Fibroblast of skin of right quadriceps (primary cell): Measurements from ENCODE around the gene YTHDC2.

Experiments
- DNase-seq: peaks from one replicate; pipeline ENCODE4 v3.0.0-alpha.2; 2013

The YTHDC2 gene

DNA sequence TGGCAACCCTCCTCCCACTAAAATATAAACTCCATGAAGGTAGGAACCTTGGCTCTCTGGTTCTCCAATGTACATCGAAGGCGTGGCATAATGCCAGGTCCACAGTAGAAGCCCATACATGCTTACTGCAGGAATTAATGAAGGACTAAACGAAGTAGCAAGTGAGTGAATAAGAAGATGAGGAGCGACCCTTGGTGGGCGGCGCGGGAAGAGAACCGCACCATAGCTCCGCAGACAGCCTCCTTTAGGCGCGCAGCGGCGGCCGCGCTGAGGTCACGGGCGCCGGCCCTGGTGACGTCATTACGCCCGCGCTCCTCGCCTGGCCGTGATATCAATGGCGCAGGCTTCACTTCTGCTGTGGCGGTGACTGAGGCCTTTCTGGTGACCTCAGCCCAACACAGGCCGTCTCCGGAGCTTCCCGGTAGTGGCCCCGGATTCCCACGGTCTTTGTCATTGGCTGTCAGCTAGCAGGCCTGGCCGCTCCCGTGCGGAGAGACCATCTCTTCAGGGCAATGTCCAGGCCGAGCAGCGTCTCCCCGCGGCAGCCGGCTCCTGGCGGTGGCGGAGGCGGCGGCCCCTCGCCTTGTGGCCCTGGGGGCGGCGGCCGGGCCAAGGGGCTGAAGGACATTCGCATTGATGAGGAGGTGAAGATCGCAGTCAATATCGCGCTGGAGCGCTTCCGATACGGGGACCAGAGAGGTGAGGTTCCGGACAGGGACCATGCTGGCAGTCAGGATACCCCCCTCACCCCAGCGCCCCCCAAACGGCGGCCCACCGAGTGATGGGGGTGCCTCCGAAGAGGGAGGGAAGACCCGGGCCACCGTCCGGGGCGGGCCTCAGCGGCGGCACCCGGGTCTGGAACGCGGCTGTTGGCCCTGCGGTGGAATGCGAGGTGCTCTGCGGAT is at the start of gene YTHDC2:
Gene YTHDC2 (plus strand): TSS at position 311 of the 905 bp plus-strand sequence. CDS start 202 bp downstream, at position 513.
- DNase-seq = peak; percentile 86

DNA sequence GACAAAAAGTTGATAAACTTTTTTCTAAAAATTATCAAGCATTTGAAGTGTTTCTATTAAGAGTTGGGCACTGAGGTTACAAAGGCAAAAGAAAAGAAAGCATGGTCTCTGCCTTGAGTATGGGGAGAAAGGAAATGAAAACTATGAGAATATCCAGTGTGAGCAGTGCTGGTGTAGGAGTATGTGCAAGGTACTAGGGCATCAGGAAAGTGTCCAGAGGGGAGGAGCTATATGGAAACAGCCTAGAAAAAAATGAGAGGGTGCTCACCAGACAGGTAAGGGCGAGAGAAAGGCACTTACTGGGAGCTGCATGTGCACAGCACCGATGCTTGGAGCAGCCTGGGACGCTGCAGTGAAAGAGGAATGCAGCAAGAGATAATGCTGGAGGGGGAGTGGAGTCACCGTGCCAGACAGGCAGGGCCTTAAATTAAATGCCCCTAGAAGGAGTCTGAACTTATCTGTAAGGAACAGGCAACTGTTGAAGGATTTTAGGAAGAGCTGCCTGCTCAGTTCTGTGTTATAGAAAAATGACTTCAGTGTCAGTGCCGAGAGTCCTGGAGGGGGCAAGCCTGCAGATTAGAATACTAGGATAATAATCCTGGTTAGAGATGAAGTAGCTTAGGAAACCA is 39.3 kb upstream of the YTHDC2 start:
- DNase-seq = no peak

DNA sequence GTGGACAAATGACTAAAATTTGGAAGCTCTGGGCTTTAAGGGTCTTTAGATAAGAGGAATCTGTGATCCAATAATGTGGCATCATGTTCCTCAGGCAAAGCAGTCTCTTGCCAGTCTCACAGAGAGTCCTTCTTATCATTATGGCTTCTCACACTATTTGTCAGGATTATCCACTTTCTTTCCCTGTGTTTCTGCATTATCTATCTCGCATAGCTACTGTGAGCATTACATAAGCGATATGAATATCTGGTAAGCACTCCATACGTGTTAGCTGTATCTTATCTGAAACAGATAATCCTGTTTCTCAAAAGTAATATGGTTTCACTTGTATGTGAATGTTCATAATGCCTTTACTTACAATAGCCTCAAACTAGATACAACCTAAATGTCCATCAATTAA is 34.8 kb upstream of the YTHDC2 start:
- DNase-seq = no peak

DNA sequence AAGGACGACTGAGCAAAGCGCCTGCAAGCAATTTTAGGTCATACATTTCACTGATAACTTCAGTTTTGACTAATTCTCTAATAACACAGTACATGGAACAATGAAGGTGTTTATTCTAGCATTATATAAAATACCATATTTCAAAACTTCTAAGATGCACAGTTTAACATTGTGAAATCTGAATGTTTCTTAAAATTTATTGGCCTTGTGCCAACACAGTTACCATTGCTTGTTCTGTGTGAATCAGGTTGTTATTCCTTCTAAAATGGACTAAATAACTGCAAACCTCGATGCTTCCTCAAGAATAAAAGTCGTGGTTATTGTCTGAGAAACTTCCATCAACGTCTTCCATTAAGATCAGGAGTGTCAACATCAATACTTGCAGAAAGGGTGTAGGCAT is 33.3 kb upstream of the YTHDC2 start:
- no peak for DNase-seq

DNA sequence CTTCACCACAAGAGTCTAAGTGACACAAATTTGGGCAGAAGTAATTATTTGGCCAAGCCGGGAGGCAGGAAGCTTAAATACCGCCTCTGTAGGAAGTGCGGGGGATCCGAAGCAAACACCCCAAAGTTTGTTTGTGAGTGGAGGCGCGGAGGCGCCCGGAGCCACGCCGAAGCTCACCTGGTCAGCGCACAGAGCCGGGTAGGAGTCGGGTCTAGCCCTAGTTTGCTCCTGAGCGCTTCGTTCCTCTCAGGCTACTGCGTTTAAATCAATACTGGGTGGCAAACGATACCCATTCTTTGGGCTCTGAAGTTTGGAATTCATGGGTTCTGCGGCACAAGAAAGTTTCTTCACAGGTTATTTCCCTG is 26.1 kb upstream of the YTHDC2 start:
- peak; percentile 10 for DNase-seq

DNA sequence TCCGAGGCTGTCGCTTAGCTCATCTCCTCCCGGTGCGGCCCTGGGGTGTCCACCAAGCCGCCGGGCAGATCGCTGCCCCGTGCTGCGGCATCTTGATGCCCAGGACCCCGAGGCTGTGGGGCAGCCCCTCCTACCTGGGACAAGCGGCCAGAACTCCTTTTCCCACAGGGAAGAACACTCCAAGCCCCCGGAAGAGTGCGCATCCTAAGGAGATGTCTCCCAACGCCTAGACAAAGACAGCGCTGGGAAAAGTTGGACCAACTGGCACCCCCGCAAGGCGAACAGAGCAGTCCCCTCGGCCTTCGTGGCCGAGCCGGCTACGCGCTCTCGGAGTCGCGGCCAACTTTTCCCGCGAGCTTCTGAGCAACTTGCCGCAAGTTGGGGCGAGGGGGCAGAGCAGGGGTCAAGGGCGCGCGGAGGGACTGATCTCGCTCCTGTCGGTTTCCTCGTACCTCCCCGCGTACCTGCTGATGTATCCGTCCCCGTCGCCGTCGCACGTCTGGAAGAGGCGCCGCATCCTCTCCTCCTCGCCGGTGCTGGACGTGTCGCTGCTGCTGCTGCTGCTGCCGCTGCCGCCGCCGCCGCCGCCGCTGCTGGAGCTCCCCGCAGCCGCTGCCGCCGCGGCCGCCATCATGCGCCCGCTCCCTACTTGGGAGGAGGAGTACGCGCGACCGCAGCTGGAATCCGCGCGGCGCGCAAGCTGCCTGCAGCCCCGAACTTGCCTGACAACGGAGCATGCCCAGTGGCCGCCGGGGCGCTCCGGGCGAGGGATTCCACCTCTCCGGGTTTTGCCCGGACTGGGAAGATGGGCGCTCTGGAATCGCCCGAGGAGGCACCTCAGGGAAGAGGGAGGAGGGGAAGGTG is 25.5 kb upstream of the YTHDC2 start, which contains the start of gene MCC:
Gene MCC (minus strand): TSS at position 673 of the 864 bp plus-strand sequence.
- DNase-seq = peak; percentile 90

DNA sequence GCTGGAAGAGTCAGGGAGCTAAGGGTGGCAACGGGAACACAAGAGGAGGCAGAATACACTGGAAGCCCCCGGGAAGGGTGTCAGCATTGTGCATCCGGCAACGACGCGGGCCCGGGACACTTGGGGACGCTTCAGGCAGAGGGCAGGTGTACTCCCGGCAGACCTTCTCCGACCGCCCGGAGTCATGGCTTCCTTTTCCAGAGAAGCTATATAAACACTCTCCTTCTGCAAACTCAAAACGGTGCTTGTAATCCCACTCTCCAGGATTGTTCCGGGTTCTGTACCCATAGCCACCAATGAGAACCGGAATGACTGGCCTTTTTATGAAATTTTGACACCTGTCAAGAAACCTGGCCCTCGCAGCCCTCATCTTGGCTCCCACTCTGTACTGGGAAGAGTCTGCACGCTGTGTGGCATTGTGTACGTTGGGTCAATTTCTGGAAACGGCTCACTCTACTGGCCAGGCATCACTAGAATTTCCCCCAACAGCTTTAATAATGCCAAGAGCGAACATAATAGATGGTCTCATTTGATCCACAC is 24.8 kb upstream of the YTHDC2 start:
- no peak for DNase-seq

DNA sequence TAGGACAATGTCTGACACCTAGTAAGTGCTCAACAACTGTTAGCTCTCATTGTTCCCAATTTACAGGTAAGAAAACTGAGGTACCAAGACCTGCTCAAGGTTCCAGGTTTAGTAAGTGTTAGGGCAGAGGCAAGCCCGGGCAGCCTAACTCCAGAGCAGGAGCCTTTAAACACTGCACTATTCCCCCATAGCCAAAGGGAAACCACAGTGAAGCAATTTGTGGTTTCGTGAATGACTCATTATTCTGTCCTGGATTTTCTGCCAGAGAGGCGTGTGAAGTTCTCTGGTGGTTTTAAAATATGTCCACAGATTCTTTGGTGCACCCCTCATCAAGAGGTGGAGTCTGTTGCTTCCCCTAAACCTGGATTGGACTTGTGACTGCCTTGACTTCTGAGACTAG is 24.2 kb upstream of the YTHDC2 start:
- DNase-seq = peak; percentile 99

DNA sequence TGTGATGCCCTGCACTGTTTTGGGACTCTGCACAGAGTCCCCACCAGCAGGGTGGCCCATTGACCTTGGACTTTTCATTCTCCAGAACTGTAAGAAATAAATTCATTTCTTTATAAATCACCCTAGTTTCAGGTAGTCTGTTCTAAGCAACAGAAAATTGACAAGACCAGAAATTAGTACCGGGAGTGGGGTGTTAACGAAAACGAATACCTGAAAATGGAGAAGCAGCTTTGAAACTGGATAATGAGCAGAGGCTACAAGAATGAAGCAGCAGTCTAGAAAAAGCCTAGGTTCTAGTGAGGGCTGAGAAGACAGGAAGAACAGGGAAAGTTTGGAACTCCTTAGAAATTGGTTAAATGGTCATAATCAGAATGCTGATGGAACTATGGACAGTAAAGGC is 23.2 kb upstream of the YTHDC2 start:
- no peak for DNase-seq

DNA sequence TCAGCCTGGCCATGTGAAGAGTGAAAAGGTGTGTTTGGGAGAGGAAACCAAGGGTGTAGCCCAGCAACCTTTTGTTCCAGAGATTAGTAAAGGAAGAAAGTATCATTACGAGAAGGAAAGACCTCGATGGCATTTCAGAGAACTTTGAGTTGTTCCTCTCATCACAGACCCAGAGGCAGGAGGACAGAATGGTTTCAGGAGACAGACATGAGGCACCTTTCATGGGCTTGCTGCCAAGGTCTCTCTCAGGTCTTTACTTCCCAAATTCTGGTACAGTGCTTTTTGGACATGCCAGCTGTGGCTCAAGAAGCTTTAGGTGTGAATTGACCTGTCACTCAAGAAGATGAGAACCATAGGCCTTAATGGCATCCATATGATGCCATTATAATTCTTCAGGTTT is 22.5 kb upstream of the YTHDC2 start:
- DNase-seq = no peak

DNA sequence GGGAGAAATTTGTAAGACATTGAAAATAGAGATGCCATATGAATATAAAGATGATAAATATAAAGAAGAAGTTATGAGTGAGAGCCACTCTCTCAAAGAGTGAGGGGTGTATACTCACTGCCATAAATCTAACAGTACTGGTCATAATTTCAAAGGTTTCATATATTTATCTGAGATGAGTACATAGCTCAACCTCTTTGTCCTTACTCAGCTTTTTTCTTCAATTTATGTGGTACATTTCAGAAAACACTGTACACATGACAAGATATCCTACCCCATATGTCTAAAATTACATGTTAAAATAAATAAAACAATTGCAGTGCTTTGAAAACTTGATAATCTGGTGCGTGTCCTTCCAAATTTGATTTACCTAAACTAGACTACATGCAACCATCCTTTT is 20.0 kb upstream of the YTHDC2 start:
- no peak for DNase-seq

DNA sequence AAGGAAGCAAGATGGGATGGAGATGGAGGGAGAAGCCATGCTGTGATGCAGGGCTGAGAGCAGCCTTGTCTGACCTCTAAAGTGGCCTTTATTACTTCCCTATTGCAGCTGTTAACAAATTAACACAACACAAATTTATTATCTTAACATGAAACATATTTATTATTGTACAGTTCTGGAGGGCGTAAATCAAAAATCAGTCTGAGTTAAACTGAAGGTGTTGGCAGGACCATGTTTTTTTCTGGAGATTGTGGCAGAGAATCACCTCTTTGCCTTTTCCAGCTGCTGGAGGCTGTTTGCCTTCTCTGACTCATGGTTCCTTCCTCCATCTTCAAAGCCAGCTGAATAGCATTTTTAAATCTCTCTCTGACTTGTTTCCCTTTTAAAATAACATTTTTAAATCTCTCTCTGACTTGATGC is 18.1 kb upstream of the YTHDC2 start:
- peak; percentile 31 for DNase-seq

DNA sequence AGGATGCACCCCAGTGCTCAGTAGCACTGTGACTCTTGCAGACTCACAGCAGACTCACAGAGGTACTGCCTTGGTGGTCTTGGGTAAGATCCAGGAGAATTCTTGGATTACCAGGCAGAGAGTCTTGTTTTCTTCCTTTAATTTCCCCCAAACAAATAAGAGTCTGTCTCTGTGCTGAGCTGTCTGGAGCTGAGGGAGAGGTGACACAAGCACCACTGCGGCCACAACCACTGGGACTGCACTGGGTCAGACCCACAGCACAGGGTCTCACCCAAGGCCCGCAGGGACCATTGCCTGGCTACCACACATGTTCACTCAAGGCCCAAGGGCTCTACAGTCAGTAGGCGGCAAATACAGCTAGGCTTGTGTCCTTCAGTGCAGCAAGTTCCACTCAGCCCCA is 11.4 kb upstream of the YTHDC2 start:
- DNase-seq = no peak

DNA sequence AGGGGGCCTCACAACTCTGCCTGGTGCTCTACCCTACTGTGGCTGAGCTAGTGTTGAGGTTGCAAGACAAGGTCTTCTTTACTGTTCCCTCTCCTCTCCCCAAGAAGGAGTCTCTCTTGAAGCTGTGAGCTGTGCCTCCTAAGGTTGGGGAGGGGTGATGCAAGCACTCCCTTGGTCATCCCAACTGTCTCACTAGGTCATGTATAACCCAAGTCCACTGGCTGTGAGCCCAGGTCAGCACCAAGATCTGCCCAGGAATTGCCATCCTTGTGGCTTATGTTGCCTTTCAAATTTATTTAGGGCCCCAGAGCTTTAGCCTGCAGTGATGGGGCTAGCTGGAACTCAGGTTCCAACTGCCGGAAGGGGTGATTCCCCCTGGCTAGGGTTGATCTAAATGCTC is 10.3 kb upstream of the YTHDC2 start:
- DNase-seq = no peak

DNA sequence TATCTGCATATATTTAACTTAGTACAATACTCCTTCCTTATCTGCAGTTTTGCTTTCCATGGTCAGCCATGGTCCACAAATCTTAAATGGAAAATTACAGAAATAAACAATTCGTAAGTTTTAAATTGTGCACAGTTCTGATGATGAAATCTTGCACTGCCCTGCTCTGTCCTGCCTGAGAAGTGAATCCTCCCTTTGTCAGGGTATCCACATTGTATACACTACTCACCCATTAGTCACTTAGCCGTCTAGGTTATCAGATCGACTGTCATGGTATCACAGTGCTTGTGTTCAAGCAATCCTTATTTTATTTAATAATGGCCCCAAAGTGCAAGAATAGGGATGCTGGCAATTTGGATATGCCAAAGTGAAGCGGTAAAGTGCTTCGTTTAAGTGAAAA is 8.3 kb upstream of the YTHDC2 start:
- no peak for DNase-seq

DNA sequence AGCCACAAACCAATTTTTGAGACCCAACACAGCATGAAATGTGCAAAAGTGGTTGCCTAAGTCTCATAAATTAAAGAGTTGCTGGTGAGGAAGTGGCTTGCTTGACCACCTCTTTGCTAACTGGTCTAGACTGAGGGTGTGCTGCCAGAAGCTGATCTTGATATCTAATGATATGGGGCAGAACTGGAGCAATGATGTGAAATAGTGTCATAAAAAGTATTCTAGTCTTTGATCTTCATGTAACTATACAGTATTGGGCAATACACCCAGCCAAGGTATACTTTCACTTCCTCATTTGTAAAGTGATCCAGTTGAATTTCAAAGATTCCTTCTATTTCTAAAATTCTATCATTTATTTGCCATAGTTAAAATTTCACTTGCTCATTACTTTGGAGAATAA is 5.9 kb upstream of the YTHDC2 start:
- no peak for DNase-seq

DNA sequence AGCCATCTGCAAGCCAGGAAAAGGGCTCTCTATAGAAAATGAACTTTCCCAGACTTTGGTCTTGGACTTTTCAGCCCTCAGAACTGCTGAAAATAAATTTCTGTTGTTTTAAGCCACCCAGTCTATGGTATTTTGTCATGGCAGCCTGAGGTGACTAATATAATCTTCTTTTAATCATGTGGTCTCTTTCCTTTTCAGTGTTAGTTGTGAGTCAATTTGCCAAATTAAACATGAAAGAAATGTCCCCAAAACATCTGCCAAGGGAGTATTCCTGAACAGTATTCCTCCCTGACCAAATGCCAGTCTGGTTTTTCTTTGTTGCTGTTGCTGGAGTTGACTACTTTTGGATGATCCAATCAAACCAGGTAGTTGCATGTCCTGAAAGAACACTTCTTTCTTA is 4.7 kb upstream of the YTHDC2 start:
- DNase-seq = no peak

DNA sequence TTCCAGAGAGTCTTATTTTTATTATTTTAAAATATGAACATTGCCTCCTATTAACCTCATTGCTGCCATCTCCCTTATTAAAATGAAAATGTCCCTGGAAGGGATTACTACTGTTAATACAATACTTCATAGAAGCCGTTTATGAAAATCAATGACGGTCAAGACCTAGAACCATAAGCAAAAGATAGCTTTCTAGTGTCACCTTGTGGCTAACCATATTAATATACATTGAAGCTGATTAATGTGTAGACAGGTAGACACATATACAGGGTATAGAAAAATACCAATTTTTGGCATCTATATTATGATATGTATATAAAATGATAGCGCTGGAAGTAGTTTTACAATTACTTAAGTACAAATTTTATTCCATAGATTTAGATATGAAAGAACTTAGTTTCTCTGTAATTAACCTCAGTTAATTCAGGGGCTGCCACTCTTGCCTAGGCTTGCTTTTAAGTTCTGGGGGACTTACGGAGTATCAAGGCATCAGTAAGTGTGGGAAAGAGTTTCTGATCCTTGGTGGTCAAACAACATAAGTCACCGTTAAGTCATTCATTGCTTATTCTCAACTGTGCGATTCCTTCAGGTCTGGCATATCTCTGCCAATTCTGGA is 2.5 kb upstream of the YTHDC2 start:
- peak; percentile 44 for DNase-seq

DNA sequence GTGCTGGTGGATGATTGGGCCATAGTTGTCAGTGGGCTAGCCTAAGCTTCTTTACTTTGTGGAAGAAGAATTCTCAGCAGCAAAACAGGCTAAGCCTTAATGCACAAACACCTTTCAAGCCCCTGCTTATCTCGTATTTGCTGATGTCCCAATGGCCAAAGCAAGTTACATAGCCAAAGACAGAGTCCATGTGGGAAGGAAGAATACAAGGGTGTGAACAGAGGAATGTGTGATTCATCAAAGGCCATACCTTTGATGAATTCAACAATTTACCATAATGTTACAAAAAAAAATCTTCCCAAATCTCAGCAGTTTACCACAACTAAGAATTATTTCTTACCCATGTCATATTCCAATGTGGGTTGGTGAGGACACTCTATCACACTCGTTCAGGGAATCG is 1.2 kb upstream of the YTHDC2 start:
- no peak for DNase-seq

DNA sequence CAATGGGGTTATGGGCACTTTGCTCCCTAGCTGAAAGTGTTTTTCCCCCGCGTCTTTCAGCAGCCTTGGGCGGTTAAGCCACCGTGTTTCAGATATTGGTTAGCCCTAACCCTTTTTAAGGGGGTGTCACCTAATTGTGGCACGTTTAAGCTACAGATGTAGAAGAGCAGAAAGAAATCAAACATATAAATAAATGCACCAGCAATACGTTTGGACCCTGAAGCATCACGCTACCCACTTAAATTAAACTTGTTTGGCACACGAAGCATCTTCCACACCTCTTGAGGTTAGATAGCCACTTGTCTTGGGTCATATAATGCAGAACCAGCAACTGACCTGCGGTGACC is 768 bp downstream of the YTHDC2 start:
- DNase-seq = no peak

DNA sequence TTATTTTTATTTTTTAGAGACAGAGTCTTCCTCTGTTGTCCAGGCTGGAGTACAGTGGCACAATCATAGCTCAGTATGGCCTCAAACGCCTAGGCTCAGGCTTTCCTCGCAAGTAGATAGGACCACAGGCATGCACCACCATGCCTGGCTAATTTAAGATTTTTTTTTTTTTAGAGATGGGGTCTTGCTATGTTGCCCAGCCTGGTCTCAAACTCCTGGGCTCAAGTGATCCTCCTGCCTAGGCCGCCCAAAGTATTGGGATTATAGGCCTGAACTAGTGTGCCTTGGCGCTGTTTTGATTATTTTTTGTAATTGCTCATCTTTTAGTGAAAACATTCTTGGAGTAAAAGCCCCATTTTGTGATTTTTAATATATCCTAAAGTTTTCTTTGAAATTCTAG is 5.4 kb downstream of the YTHDC2 start:
- DNase-seq = no peak

DNA sequence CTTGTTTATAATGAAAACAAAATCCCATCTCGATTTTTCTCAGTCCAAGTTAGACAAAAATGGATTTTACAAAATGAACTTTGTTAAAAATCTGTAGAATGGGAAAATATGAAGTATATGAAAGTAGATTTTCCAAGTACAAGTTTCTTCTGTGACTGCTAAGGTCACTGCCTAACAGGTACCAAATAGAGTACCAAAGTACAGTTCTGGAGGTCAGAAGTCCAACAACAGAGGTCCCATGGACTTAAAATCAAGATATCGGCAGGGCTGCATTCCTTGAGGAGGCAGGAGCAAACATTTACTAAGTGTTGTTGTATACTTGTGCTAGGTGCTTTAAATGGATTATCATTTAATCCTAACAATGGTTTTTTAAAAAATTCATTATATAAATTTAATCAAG is 5.9 kb downstream of the YTHDC2 start:
- no peak for DNase-seq

DNA sequence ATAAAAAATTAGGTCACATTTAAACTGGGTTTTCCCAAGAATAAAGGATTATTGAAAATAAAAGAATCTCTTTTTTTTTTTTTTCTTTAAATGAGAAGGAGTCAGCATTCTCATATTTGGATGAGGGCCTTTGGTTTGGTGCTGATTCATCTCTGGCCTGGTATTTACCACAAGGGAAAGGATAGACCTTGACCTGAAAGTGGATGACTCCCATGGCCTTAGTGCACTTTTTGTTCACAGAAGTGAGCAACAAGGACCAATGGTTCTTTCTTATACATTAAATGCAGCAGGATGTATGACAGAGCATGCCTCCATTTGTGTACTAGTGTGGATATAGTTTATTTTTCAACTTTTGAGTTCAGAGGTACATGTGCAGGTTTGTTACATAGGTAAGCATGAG is 6.9 kb downstream of the YTHDC2 start:
- peak; percentile 29 for DNase-seq
